Left ventricle myocardium inferior (tissue), 1 donor: ENCODE data around the gene KIRREL3. TPM values are rescaled to one million over a fixed set of nuclear protein-coding genes. Genes with fewer than 3 reads are reported as not detected.

ENCODE experiments used
- DNase-seq: peaks from one replicate; pipeline ENCODE4 v3.0.0-alpha.2; 2020
- H3K27ac ChIP-seq: fragments of 200-600 bp; replicated peaks from 2 replicates; pipeline ENCODE4 v1.8.0; 2021
- H3K27me3 ChIP-seq: fragments of 200-600 bp; 2 replicates; pipeline ENCODE4 v1.8.0; 2021; ENCODE audit warnings: low read depth
- H3K36me3 ChIP-seq: fragments of 200-600 bp; 2 replicates; pipeline ENCODE4 v1.8.0; 2021
- H3K4me1 ChIP-seq: fragments of 200-600 bp; 2 replicates; pipeline ENCODE4 v1.8.0; 2021
- H3K4me3 ChIP-seq: fragments of 200-600 bp; 2 replicates; pipeline ENCODE4 v1.8.0; 2021; ENCODE audit warnings: mild to moderate bottlenecking, moderate library complexity
- H3K9me3 ChIP-seq: fragments of 200-600 bp; replicated peaks from 2 replicates; pipeline ENCODE4 v1.8.0; 2021
- intact Hi-C: fragments of 100-400 bp; cut with micrococcal nuclease; formaldehyde crosslinking; loops from one replicate; pipeline ENCODE4 v1.11.0; 2022
- total RNA-seq: library from RNA; stranded (reverse); fragmentation: NEBNext Ultra II Directional; extraction: Animal tissue kit (Norgen Biotek cat#: 25700); gene quantifications from one replicate; pipeline ENCODE4 v1.2.1, GENCODE V29; 2021
- TF ChIP-seq, protein P1 (sequence below): fragments of 200-600 bp; IDR thresholded peaks from 2 replicates; pipeline ENCODE4 v1.8.0; 2021; ENCODE audit warnings: antibody characterized with exemption, mild to moderate bottlenecking, borderline replicate concordance
- donor health status: DM: no; HTN: yes; CAD: no; lungs with severe emphysema.

Gene KIRREL3
- total RNA-seq, 1 donor from 2014 or later: 0.74 TPM

DNA sequence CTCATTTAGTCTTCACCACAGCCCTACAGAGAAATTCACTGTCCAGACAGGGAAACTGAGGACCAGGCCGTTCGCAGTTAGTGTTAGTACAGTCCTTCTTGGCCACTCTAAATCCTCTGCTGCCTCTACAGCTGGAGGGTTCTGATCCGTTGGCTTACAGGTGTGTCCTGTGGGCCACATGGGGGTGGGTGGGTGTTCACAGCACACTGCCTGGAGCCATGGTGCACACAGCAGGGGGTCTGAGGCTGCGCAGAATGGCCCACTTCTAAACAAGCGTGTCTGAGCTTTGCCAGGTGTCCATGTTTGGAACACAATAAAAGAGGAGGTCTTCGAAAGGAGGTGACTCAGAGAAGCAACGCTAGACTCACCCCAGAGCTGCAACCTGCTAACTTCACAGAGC is 396.1 kb downstream of the KIRREL3 start:
- TF ChIP-seq, protein P1, sequence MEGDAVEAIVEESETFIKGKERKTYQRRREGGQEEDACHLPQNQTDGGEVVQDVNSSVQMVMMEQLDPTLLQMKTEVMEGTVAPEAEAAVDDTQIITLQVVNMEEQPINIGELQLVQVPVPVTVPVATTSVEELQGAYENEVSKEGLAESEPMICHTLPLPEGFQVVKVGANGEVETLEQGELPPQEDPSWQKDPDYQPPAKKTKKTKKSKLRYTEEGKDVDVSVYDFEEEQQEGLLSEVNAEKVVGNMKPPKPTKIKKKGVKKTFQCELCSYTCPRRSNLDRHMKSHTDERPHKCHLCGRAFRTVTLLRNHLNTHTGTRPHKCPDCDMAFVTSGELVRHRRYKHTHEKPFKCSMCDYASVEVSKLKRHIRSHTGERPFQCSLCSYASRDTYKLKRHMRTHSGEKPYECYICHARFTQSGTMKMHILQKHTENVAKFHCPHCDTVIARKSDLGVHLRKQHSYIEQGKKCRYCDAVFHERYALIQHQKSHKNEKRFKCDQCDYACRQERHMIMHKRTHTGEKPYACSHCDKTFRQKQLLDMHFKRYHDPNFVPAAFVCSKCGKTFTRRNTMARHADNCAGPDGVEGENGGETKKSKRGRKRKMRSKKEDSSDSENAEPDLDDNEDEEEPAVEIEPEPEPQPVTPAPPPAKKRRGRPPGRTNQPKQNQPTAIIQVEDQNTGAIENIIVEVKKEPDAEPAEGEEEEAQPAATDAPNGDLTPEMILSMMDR: no peak
- Histone ChIP-seq H3K27ac (no peak overlapping the region), H3K27me3 (peaks cover 100% of the 10 kb centered on the region), H3K4me3 (no peak overlapping the region), H3K36me3 (no peaks in the 10 kb centered on the region), H3K4me1 (no peaks in the 10 kb centered on the region), H3K9me3 (no peaks in the 10 kb centered on the region)
- DNase-seq: no peak
- intact Hi-C loops: no loop called here

DNA sequence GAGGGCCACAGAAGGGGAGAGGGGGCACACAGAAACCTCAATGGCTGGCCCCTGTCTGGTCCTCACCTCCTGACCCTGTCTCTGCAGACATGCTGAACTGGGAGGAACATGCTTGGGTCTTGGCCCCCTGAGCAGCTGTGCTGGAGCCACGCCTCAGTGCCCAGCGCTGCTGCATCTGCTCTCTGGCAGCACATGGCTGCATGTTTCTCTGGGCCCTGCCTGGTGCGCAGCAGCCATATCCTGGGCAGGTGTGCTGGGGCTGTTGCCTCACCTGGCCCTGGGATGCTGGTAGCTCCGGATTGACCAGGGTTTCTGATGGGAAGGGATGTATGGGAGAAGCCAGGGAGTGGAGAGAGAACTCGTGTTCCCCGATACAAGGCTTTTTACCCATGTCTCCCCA is 397.1 kb downstream of the KIRREL3 start:
- intact Hi-C loops: no loop called here
- H3K36me3 ChIP-seq: no peaks in the 10 kb centered on the region
- peaks cover 2% of the 10 kb centered on the region for H3K9me3 ChIP-seq
- TF ChIP-seq, protein P1: no peak
- H3K27ac ChIP-seq: no peak overlapping the region
- H3K27me3 ChIP-seq: peaks cover 100% of the 10 kb centered on the region
- DNase-seq: no peak
- H3K4me1 ChIP-seq: no peaks in the 10 kb centered on the region
- no peak overlapping the region for H3K4me3 ChIP-seq

DNA sequence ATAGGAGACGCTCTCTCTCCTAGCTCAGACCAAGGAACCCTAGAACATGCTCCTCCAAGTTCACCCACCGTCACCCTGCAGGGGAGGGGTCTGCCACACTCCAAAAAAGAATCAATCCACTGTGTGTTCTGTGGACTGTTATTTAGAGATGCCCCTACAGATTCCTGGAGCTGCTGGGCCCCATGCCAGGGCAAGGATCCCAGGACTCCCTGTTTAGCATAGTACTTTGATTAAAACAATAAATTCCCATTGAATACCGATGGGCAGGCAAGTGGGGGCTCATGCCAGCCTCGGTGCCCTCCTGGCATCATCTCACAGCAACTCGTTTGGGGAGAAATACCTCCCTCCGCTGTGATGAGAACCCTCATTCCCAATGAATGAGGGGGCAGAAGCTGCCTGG is 397.6 kb downstream of the KIRREL3 start:
- H3K9me3 ChIP-seq: peaks cover 6% of the 10 kb centered on the region
- peaks cover 100% of the 10 kb centered on the region for H3K27me3 ChIP-seq
- no peak overlapping the region for H3K27ac ChIP-seq
- TF ChIP-seq, protein P1: no peak
- H3K4me1 ChIP-seq: no peaks in the 10 kb centered on the region
- DNase-seq: no peak
- H3K36me3 ChIP-seq: no peaks in the 10 kb centered on the region
- intact Hi-C loops: no loop called here
- no peak overlapping the region for H3K4me3 ChIP-seq

DNA sequence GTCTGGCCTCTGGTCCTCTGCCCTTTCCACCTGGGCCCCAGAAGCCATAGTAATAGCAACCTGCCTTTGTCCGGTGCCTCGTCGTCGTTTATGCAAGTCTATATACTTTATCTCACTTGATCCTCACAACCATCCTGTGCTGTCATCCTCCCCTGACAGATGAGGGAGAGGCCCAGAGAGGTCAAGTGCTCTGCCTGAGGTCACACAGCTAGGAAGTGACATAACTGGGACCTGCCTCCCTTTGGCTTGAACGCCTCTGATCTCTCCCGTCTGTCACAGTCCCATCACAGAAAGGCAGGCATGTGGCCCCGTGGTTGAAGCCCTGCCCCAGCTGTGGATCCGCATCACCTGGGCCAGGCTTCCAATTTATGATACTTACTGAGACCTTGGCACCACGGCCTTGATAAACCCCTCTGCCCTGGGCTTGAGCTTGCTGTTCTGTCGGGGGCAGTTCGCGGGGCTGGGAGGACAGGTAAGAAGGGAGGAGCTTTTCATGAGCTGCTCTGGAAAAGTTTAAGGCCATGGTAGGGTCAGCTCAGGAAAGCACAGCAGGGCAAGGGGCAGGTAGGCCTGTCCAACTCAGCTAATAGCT is 398.1 kb downstream of the KIRREL3 start:
- Histone ChIP-seq H3K36me3 (no peaks in the 10 kb centered on the region), H3K4me1 (no peaks in the 10 kb centered on the region), H3K9me3 (peaks cover 6% of the 10 kb centered on the region), H3K4me3 (no peak overlapping the region), H3K27me3 (peaks cover 100% of the 10 kb centered on the region), H3K27ac (no peak overlapping the region)
- TF ChIP-seq, protein P1: no peak
- DNase-seq: no peak
- intact Hi-C loops: no loop called here

DNA sequence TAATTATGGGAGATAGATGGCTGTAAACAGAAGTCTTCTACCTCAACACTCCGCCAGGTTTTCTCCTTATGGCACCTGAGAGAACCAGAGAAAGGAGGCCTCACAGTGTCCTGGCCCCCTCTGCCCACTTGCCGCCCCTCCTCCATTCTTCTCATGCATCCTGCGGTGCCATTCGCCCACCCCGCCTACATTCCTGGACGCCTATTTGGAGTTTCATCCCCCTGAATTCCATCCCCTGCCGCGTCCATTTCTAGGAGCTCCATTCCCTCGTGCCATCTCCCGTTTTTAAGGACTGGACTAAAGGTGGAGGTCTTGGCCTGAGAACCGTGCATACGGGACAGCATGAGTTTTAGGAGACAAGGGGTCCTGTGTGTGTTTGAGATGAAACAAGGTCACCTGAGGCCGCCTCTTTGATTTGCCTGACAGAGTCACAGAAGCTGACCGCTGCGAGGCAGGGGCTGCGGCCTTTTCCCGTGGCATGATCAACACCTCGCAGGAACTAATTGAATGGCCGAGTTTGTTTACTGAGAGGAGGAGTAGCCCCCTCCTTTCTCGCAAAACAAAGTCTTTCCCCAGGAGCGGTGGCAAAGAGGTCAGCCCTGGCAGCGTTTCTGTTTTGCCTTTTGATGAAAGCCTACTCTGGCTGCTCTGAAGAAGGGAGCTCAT is 398.9 kb downstream of the KIRREL3 start:
- H3K27ac ChIP-seq: no peak overlapping the region
- no peak for DNase-seq
- H3K27me3 ChIP-seq: peaks cover 100% of the 10 kb centered on the region
- no peaks in the 10 kb centered on the region for H3K4me1 ChIP-seq
- TF ChIP-seq, protein P1: no peak
- no peak overlapping the region for H3K4me3 ChIP-seq
- intact Hi-C loops: no loop called here
- no peaks in the 10 kb centered on the region for H3K36me3 ChIP-seq
- H3K9me3 ChIP-seq: peaks cover 6% of the 10 kb centered on the region
